ENCODE measurements around the gene POLD4. TPM values are rescaled to one million over a fixed set of nuclear protein-coding genes. Genes with fewer than 3 reads are reported as not detected.

POLD4 gene
- total and polyA plus RNA-seq, 4 donors: 18.8 to 246 (median 86.0) TPM

DNA sequence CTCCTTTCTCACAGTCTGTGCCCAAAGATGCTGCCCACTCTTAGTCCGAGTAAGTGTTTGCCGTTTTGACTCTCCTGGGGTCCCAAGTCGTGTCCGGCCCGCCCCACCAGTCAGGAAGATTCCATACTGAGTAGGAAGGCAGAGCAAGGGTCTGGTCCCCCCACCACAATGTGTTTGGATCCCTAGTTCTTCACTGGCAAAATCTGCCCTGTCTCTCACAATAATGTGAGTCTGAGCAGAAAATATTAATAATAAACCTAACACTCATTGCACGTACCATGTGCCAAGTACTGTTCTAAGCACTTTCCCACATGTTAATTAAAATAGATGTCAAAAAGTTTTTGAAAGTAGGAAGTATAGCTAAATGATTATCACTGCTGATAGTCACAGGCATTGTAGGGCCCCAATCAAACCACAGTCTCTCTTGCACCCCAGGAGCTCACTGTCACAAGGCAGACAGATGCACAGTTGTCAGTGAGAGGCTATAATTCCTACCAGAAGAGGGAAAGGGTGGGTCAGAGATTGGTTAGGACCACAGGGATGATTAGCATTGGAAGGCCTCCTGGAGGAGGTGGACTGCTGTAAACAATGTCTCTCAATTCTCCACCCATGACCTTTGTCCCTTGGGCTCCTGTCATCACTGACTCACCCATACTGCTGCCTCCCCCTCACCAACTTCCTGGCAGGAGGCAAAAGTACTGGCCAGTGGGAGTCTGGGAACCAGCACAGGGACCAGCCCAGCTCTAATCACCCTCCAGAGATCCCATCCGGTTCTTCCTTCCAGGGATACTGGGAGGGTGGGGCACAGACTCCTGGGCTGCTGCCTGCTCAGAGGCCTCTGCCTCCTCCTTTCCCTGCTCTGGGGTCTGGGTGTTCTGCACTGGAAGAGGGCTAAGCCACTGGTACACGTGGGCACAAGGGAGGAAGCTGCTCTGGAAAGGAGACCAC is 1.0 kb upstream of the POLD4 start (continued):
- TF ChIP-seq ATF3 (IDR thresholded peaks at IDR 0.05) (peak; percentile 96), GABPA (IDR thresholded peaks at IDR 0.05 in 1 of 2, conservative IDR thresholded peaks at IDR 0.05 in 1 of 2) (peak in 1 of 2 donors; percentile 76), NR2F2 (IDR thresholded peaks at IDR 0.05) (peak; percentile 87), FOXA2 (IDR thresholded peaks at IDR 0.05) (peak; percentile 27), YY1 (IDR thresholded peaks at IDR 0.05) (peak; percentile 56), RAD21 (IDR thresholded peaks at IDR 0.05) (peak; percentile 7 to 23), SP1 (IDR thresholded peaks at IDR 0.05) (peak; percentile 97)
- TF ChIP-seq, protein P1, sequence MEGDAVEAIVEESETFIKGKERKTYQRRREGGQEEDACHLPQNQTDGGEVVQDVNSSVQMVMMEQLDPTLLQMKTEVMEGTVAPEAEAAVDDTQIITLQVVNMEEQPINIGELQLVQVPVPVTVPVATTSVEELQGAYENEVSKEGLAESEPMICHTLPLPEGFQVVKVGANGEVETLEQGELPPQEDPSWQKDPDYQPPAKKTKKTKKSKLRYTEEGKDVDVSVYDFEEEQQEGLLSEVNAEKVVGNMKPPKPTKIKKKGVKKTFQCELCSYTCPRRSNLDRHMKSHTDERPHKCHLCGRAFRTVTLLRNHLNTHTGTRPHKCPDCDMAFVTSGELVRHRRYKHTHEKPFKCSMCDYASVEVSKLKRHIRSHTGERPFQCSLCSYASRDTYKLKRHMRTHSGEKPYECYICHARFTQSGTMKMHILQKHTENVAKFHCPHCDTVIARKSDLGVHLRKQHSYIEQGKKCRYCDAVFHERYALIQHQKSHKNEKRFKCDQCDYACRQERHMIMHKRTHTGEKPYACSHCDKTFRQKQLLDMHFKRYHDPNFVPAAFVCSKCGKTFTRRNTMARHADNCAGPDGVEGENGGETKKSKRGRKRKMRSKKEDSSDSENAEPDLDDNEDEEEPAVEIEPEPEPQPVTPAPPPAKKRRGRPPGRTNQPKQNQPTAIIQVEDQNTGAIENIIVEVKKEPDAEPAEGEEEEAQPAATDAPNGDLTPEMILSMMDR (IDR thresholded peaks at IDR 0.05; ENCODE audit: low read depth, low read length, missing input control): no peak

GRCh38 chr11:67352546-67353316 is 615 bp downstream of the POLD4 start:
- peak overlapping the region; percentile 97 to 99 for H3K27ac ChIP-seq (ENCODE audit: low read depth in 1 of 2, low read length in 2 of 2)
- TF ChIP-seq MAX (IDR thresholded peaks at IDR 0.05) (no peak), ATF3 (IDR thresholded peaks at IDR 0.05) (no peak), HNF4G (IDR thresholded peaks at IDR 0.05) (no peak), YY1 (IDR thresholded peaks at IDR 0.05) (no peak), FOXA2 (IDR thresholded peaks at IDR 0.05) (no peak), FOXA1 (IDR thresholded peaks at IDR 0.05) (no peak), HNF4A (conservative IDR thresholded peaks at IDR 0.05) (no peak), RAD21 (IDR thresholded peaks at IDR 0.05) (no peak), EGR1 (IDR thresholded peaks at IDR 0.05; ENCODE audit: low read depth in 2 of 2) (no peak), SP1 (IDR thresholded peaks at IDR 0.05) (no peak), GABPA (IDR thresholded peaks at IDR 0.05 in 1 of 2, conservative IDR thresholded peaks at IDR 0.05 in 1 of 2) (no peak)
- TF ChIP-seq, protein P2, sequence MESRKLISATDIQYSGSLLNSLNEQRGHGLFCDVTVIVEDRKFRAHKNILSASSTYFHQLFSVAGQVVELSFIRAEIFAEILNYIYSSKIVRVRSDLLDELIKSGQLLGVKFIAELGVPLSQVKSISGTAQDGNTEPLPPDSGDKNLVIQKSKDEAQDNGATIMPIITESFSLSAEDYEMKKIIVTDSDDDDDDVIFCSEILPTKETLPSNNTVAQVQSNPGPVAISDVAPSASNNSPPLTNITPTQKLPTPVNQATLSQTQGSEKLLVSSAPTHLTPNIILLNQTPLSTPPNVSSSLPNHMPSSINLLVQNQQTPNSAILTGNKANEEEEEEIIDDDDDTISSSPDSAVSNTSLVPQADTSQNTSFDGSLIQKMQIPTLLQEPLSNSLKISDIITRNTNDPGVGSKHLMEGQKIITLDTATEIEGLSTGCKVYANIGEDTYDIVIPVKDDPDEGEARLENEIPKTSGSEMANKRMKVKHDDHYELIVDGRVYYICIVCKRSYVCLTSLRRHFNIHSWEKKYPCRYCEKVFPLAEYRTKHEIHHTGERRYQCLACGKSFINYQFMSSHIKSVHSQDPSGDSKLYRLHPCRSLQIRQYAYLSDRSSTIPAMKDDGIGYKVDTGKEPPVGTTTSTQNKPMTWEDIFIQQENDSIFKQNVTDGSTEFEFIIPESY (IDR thresholded peaks at IDR 0.05): no peak
- DNase-seq (ENCODE audit: low spot score): no peak
- H3K4me3 ChIP-seq (ENCODE audit: low read depth in 1 of 3, low read length in 3 of 3): peak overlapping the region; percentile 83 to 94 (median 86)
- H3K4me1 ChIP-seq (ENCODE audit: control insufficient read depth in 4 of 4, insufficient read depth in 4 of 4, low read length in 3 of 4): peaks cover 15 to 45% (median 32%) of the 10 kb centered on the region in 4 donors
- peaks cover 0 to 1% (median 0%) of the 10 kb centered on the region in 4 donors for H3K36me3 ChIP-seq (ENCODE audit: control insufficient read depth in 4 of 4, insufficient read depth in 3 of 4, low read depth in 1 of 4, low read length in 3 of 4)
- no peaks in the 10 kb centered on the region for H3K27me3 ChIP-seq (ENCODE audit: control insufficient read depth in 4 of 4, insufficient read depth in 4 of 4, low read length in 3 of 4)
- 9% methylated on average over 25 of the region's 25 CpGs for WGBS
- no peaks in the 10 kb centered on the region for H3K9me3 ChIP-seq (ENCODE audit: control insufficient read depth in 4 of 4, low read length in 3 of 4)
- peak overlapping the region; percentile 91 to 99 for H3K9ac ChIP-seq (ENCODE audit: low read depth in 1 of 2, low read length in 2 of 2)
